SKM-1 (cell line): Measurements from ENCODE around the gene TIMP3.

Source experiments
- DNase-seq: peaks from one replicate; lab custom pipeline; 2025; ENCODE audit not compliant: unreplicated experiment; lab: John Stamatoyannopoulos, UW

The TIMP3 gene

DNA sequence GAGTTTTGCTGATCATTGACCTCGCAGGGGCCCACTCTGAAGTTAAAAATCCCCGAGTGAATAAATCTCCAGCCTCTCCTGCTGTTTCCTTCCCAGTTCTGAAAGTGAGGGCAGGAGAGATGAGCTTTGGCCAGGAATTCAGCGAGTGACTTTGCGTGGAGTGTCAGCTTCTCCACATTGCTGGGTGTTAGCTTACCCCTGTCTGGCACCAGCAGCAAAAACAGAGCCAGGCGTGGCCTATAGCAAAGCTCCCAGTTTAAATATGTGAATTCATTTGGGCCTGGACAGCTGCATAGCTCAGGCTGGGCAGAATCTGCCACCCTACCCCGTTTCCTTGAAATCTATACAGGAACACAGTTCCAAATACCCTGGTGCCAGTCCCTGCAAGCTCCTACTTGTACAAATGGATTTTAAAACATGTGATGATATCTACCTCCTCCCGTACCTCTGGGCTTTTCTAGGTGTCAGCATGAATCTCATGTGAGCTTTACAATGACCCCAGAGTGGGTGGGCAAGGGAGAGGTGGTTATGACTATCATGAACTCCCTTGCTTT, 25.6 kb downstream of the TIMP3 start:
- no peak for DNase-seq

DNA sequence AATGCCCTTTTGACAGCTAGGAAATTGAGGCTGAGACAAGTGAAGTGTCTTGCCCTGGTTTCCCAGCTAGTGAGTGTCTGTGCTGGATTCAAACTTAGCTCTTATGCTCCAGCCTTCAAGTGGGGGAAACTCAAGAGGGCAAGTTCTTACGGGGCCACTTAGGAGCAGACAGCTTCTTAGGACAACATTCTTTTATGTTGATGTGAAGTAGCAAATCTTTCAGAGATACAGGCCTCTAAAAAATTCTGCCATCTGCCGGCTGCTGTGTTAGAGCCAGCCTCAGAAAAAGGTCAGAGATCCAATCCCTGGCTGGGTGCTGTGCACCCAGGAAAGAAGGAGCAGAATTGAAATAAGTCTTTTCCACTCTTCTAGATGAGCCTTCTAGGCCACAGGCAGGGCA, 26.6 kb downstream of the TIMP3 start:
- DNase-seq, result no peak

DNA sequence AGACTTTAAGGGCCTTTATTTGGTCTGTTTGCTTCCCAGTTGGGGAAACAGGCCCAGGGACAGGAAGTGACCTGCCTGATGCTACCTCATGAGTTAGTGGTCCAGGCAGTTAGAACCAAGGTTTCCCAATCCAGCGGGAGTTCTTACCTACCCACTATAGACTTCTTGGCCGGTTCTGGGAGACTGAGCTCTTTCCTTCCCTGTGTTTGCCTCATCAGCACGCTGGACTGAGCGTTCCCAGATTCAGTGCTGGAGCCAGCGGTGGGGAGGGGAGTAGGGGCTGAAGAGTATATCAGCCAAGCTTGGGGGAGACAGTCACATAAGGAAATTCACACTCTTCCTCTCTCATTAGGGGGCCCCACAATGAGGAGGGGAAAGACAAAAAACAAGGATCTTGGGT, 27.1 kb downstream of the TIMP3 start:
- DNase-seq, result no peak

DNA sequence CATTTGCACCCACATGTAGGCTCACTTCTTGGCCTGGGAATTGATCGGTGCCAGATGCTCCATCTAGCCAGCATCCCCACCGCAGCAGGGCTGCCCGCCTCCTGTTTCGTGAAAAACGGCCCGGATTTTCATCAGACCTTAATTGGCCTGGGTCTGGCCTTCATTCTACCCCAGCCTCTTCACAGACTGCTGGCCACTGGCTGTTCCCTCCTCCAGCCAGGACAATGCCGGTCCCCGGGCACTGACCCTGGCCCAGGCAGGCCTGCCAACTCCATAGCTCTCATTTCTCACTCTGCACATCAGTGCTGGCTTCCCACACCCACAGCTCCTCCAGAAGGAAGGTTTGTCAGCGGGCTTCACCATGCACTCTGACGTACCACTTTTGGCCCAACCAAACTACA, 27.9 kb downstream of the TIMP3 start:
- DNase-seq, result no peak

DNA sequence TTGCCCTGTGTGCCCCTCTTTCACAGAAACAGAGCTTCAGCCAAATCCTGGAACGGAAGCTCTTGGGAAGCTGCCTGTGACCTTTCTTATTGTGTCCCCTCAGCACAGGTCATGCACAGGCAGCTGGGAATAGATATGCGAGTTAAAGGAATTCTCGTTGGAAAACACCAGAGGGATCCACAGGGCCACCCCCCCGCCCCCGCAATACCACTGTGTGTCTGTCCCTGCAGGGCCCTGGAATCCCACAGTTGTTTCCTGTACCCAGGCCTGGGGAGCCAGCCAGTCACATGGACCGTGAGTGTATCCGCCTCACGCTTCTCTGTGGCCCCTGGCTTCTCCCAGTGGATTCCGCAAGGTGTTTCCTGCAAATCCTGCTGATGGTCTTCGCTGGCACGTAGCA, 29.0 kb downstream of the TIMP3 start:
- no peak for DNase-seq

GRCh38 chr22:32830957-32831356, 29.5 kb downstream of the TIMP3 start:
- no peak for DNase-seq

- no peak for DNase-seq
These were observed 30.1 kb downstream of the TIMP3 start for GRCh38 chr22:32831584-32831983.

GRCh38 chr22:32832174-32832573, 30.7 kb downstream of the TIMP3 start:
- DNase-seq, result no peak

- no peak for DNase-seq
These were observed 35.0 kb downstream of the TIMP3 start for GRCh38 chr22:32836280-32837123.

- no peak for DNase-seq
These were observed 35.6 kb downstream of the TIMP3 start for GRCh38 chr22:32837142-32837541.

DNA sequence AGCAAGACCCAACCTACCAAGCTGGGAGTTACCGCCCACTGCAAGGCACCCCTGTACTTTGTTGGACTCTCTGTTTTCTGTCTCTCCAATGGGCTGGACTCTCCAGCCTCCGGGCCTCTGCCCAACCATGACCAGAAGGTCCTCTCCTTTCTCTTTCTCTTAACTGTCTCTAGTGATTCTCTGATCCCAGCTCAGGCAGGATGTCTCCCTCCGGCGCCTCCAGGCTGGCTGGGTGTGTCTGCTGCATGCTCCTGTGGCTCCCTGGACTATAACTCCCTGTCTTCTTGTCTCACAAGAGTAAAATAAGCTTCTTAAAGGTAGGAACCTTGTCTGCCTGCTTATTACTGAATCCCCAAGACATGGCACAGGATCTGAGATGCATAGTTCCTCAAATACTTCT, 36.3 kb downstream of the TIMP3 start:
- no peak for DNase-seq

DNA sequence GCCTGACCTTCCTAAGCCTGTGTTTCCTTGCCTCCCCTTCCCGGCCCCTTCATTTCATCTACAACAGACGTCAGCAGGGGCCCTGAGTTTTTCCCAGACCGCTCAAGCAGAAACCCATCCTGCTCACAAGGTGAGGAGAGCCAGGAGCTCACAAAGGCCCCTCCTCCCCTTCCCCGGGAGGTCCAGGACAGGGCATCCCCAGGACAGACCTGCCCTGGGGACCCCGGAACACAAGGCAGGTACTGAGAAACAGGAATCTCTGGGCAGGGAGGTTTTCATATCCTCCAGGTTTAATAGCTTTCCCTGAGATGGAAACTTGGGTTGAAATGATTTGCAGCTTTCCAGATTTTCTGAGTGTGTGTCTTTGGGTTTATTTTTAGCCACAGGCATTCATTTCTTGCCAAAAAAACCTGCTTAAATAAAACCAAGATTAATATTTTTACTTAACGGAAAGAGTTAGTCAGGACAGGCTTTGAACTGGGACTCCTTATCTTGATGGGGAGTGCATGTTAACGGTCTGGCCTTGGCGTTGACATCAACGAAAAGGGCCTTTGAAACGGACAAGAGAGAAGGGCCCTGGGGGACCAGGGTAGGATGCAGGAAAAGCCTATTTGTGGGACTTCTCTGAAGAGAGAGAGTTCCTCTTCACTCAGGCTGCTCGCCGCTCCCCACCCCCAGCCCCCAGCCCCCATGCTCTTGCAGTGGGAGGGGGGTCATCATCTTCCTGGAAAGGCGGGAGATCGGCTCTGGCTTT, 38.5 kb downstream of the TIMP3 start:
- no peak for DNase-seq

- no peak for DNase-seq
These were observed 39.7 kb downstream of the TIMP3 start for GRCh38 chr22:32841175-32841574.

DNA sequence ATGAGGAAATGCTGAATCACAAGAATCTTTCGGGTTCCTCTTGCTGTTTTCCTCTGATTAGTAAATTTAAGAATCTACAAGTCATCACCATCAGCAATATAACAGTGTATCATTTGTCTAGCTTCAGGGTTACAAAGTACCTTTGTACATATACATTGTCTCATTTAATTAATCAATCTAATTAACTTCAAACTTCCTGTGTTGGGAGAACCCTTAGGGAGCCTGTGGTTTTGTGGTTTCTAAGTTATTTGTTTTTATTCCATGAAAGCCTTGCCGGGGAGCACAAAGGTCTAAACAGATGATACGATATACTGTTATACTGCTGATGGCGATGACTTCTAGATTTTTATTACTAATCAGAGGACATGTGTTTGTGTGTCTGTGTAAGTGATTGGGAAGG, 41.0 kb downstream of the TIMP3 start:
- no peak for DNase-seq

- DNase-seq, result no peak
These were observed 41.8 kb downstream of the TIMP3 start for GRCh38 chr22:32843300-32843699.

- DNase-seq, result no peak
These were observed 42.7 kb downstream of the TIMP3 start for GRCh38 chr22:32844251-32844650.

DNA sequence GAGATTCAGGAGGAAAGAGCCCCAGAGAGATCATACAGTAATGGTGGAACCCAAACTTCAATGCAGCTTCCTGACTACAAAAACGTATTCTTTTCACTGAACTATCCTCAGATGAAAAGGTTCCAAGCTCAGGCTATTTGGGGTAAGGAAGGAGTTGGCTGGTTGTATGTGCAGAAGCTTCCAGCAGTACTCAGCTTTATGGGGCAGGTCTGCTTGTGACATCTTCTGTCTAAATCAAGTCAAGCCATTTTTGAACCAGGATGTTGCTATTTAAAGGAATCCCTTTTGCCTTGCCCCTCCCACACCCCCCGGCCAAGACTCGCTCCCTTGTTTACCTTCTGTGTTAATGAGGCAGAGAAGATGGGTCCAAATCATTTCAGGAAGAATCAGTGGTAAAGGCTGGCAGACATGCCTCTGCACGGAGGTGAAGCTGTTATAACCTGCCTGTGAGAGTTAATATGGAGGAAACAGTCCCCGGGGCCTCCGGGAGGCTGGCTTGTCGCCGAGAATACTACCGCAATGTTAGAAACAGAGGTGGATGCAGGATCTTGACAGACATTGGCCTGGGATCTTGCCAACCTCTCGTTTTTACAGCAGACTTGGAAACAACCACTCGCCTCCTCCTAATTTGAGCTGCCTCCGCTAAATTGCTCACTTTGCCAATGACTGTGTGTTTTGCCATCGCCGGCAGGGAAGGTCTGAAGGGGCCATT, 45.4 kb downstream of the TIMP3 start:
- no peak for DNase-seq

- no peak for DNase-seq
These were observed 46.7 kb downstream of the TIMP3 start for GRCh38 chr22:32848226-32848625.

DNA sequence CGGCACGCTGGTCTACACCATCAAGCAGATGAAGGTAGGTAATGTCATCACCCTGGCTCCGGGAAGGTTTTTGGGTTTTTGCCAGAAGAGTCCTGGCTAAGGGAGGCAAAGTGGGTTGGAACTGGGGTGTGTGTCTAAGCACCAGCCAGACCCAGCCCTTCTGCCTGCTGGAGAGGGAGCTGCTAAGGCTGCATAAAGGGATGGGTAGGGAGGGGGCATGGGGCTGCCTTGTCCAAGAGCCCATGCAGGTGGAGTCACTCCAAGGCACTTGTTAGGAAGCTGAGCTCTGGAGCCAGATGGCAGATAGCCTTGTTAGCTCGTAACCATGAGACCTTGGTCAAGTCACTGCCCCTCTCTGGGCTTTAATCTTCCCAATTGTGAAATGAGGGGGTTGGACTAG, 48.0 kb downstream of the TIMP3 start:
- DNase-seq, result no peak

DNA sequence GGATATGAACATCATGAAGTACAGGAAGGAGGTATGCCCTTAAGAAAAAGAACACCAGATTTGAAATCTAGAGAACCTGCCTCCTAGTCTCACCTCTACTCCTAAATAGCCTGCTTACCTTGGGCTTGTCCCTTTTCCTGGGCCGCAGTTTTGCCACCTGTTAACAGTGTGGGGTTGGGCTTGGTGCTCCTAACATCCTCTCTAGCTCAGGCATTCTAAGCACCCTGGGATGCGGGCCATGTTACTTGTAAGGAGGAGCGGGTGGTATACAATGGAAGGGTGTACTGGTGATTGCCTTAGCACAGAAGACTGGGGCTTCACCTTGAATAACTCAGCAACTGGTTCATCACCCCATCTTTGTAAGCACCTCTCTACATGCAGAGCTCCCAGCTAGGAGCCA, 48.7 kb downstream of the TIMP3 start:
- DNase-seq, result no peak
